Glutamatergic neuron (in vitro differentiated cells): ENCODE data around the gene LRRTM1. TPM values are rescaled to one million over a fixed set of nuclear protein-coding genes. Genes with fewer than 3 reads are reported as not detected.

Experiments
- DNase-seq: peaks from one replicate; pipeline ENCODE4 v3.0.0; 2022
- H3K27ac Mint-ChIP-seq: one replicate; pipeline ENCODE4 v1.8.0; 2020; ENCODE audit warnings: mild to moderate bottlenecking, mixed read lengths, inconsistent platforms; ENCODE audit not compliant: unreplicated experiment
- H3K27me3 Mint-ChIP-seq: one replicate; pipeline ENCODE4 v1.8.0; 2020; ENCODE audit warnings: mild to moderate bottlenecking, moderate library complexity, mixed read lengths, inconsistent platforms; ENCODE audit not compliant: unreplicated experiment
- H3K36me3 Mint-ChIP-seq: one replicate; pipeline ENCODE4 v1.8.0; 2020; ENCODE audit warnings: mild to moderate bottlenecking, mixed read lengths, inconsistent platforms; ENCODE audit not compliant: unreplicated experiment
- H3K4me1 Mint-ChIP-seq: one replicate; pipeline ENCODE4 v1.8.0; 2020; ENCODE audit warnings: mild to moderate bottlenecking, low read depth, mixed read lengths, inconsistent platforms; ENCODE audit not compliant: unreplicated experiment
- H3K4me3 Mint-ChIP-seq: one replicate; pipeline ENCODE4 v1.8.0; 2020; ENCODE audit warnings: mild to moderate bottlenecking, mixed read lengths, inconsistent platforms; ENCODE audit not compliant: unreplicated experiment
- H3K9me3 Mint-ChIP-seq: one replicate; pipeline ENCODE4 v1.8.0; 2020; ENCODE audit warnings: mild to moderate bottlenecking, moderate library complexity, mixed read lengths, inconsistent platforms; ENCODE audit not compliant: unreplicated experiment
- CTCF ChIP-seq: fragments of 200-600 bp; sonication (generic); IDR thresholded peaks from one replicate; pipeline ENCODE4 v1.5.0; 2021; ENCODE audit not compliant: partially characterized antibody, unreplicated experiment
- total RNA-seq: library from RNA; stranded (reverse); fragmentation: NEBNext Ultra II Directional; extraction: Animal tissue kit (Norgen Biotek cat#: 25700); gene quantifications from one replicate; pipeline ENCODE4 v1.2.1, GENCODE V29; 2021; ENCODE audit not compliant: unreplicated experiment

Gene LRRTM1
- total RNA-seq, 1 donor from 2014 or later = 3.8 TPM

- Mint-ChIP-seq H3K9me3 (peaks cover 14% of the 10 kb centered on the region), H3K4me3 (peak overlapping the region; percentile 90), H3K27me3 (peaks cover 22% of the 10 kb centered on the region), H3K27ac (peak overlapping the region; percentile 57), H3K36me3 (no peaks in the 10 kb centered on the region), H3K4me1 (peaks cover 23% of the 10 kb centered on the region)
- DNase-seq = peak; percentile 64
- TF ChIP-seq CTCF = no peak
Measured at GRCh38 chr2:80303006-80303908, 1.3 kb downstream of the LRRTM1 start.

- Mint-ChIP-seq H3K27me3 (peaks cover 22% of the 10 kb centered on the region), H3K36me3 (no peaks in the 10 kb centered on the region), H3K9me3 (peaks cover 14% of the 10 kb centered on the region), H3K27ac (no peak overlapping the region), H3K4me3 (peak overlapping the region; percentile 90), H3K4me1 (peaks cover 23% of the 10 kb centered on the region)
- TF ChIP-seq CTCF = no peak
- no peak for DNase-seq
Measured at GRCh38 chr2:80302314-80303005, 2.1 kb downstream of the LRRTM1 start.

GRCh38 chr2:80302001-80302313 lies 2.6 kb downstream of the LRRTM1 start:
- Mint-ChIP-seq H3K27ac (no peak overlapping the region), H3K4me1 (peaks cover 23% of the 10 kb centered on the region), H3K4me3 (peak overlapping the region; percentile 89), H3K9me3 (peaks cover 16% of the 10 kb centered on the region), H3K36me3 (no peaks in the 10 kb centered on the region), H3K27me3 (peaks cover 22% of the 10 kb centered on the region)
- no peak for DNase-seq
- TF ChIP-seq CTCF = no peak

- TF ChIP-seq CTCF = no peak
- peaks cover 22% of the 10 kb centered on the region for H3K27me3 Mint-ChIP-seq
- H3K36me3 Mint-ChIP-seq = no peaks in the 10 kb centered on the region
- peaks cover 16% of the 10 kb centered on the region for H3K9me3 Mint-ChIP-seq
- H3K27ac Mint-ChIP-seq = no peak overlapping the region
- no peak for DNase-seq
- peaks cover 19% of the 10 kb centered on the region for H3K4me1 Mint-ChIP-seq
- H3K4me3 Mint-ChIP-seq = peak overlapping the region; percentile 72
Measured at GRCh38 chr2:80300954-80301353, 3.6 kb downstream of the LRRTM1 start.

GRCh38 chr2:80300346-80300745 lies 4.2 kb downstream of the LRRTM1 start:
- Mint-ChIP-seq H3K9me3 (peaks cover 16% of the 10 kb centered on the region), H3K4me3 (no peak overlapping the region), H3K27ac (no peak overlapping the region), H3K4me1 (peaks cover 20% of the 10 kb centered on the region), H3K36me3 (no peaks in the 10 kb centered on the region), H3K27me3 (peaks cover 22% of the 10 kb centered on the region)
- DNase-seq = no peak
- TF ChIP-seq CTCF = no peak
